HepG2 (cell line): Measurements from ENCODE around the gene RASL10B. TPM values are rescaled to one million over a fixed set of nuclear protein-coding genes. Genes with fewer than 3 reads are reported as not detected.
A peak's percentile ranks its signal among the peaks of the same experiment; 100 is the strongest.

Source experiments
- ATAC-seq: fragments of 200-7000 bp; cut with Tn5 transposase; 3 replicates; pipeline ENCODE4 v1.9.1; 2020; ENCODE audit warnings: mild to moderate bottlenecking, moderate library complexity
- BruUV-seq: library from RNA; stranded (reverse); fragments of 400-500 nt; replicated peaks from 2 replicates; lab custom pipeline; 2021; lab: Mats Ljungman, UMichigan
- CTCF ChIA-PET: fragments of 300-600 bp; formaldehyde crosslinking; extraction: SDS; loops from one replicate; lab custom pipeline; 2021; ENCODE audit warnings: low total read pairs, inconsistent platforms, low intra/inter-chr PET ratio; lab: Yijun Ruan, JAX
- POLR2A ChIA-PET: fragments of 350-600 bp; sonication (Branson Sonifier 250); formaldehyde crosslinking; loops from one replicate; lab custom pipeline; 2020; ENCODE audit warnings: antibody characterized with exemption, inconsistent platforms; lab: Yijun Ruan, JAX
- DNase-seq: peaks from one replicate; pipeline ENCODE4 v3.0.0-alpha.2; 2015; ENCODE audit warnings: low spot score
- FAIRE-seq: peaks from 3 replicates; lab custom pipeline; 2011; peaks lifted over from hg19 to GRCh38; lab: Jason Lieb, UNC
- H2AFZ ChIP-seq: one replicate; pipeline ENCODE4 v1.6.1; 2011; ENCODE audit warnings: low read length, inconsistent platforms
- H3K27ac ChIP-seq: fragments of 300-600 bp; 3 replicates; pipeline ENCODE4 v1.8.0; 2011; ENCODE audit warnings: mixed run types, mild to moderate bottlenecking, mixed read lengths, low read length, inconsistent platforms; ENCODE audit not compliant: insufficient read depth; ENCODE audit errors: extremely low read length
- H3K27me3 ChIP-seq, 2 experiments: fragments of 200-600 bp in 1 of 2; 2 replicates in 1 of 2; 3 replicates in 1 of 2; pipeline versions ENCODE4 v1.6.0 to v1.8.0; 2011; ENCODE audit warnings: low read length in 2 of 2, mild to moderate bottlenecking in 2 of 2, moderate library complexity in 2 of 2, inconsistent platforms in 1 of 2; ENCODE audit not compliant: insufficient read depth in 2 of 2, control insufficient read depth in 1 of 2
- H3K36me3 ChIP-seq, 2 experiments: fragments of 200-600 bp in 1 of 2; replicated peaks in 1 of 2; 2 replicates in 1 of 2; 3 replicates in 1 of 2; pipeline versions ENCODE4 v1.5.1 to v1.8.0; 2011; ENCODE audit warnings: low read length in 2 of 2, inconsistent platforms in 1 of 2; ENCODE audit not compliant: insufficient read depth in 2 of 2, control insufficient read depth in 1 of 2
- H3K4me1 ChIP-seq: 2 replicates; pipeline ENCODE4 v1.5.1; 2012; ENCODE audit warnings: low read length, inconsistent platforms; ENCODE audit not compliant: insufficient read depth
- H3K4me2 ChIP-seq: 2 replicates; pipeline ENCODE4 v1.6.0; 2011; ENCODE audit warnings: low read depth, low read length, inconsistent platforms
- H3K4me3 ChIP-seq, 3 experiments: fragments of 200-600 bp in 1 of 3; sonication (generic), shearing (Covaris generic) in 1 of 3; replicated peaks in 1 of 3; 2 replicates each; pipeline ENCODE4 v1.5.1; 2011 to 2016; ENCODE audit warnings: low read length in 3 of 3, inconsistent platforms in 2 of 3, low read depth in 2 of 3, mild to moderate bottlenecking in 2 of 3, control low read depth in 1 of 3, mixed read lengths in 1 of 3; ENCODE audit not compliant: insufficient read depth in 1 of 3
- H3K79me2 ChIP-seq: one replicate; pipeline ENCODE4 v1.6.1; 2011; ENCODE audit warnings: low read length, inconsistent platforms; ENCODE audit not compliant: insufficient read depth
- H3K9ac ChIP-seq: 2 replicates; pipeline ENCODE4 v1.6.0; 2011; ENCODE audit warnings: mild to moderate bottlenecking, low read depth, low read length, inconsistent platforms; ENCODE audit not compliant: insufficient read depth
- H3K9me3 ChIP-seq: 2 replicates; pipeline ENCODE4 v1.5.1; 2012; ENCODE audit warnings: mild to moderate bottlenecking, low read length
- H4K20me1 ChIP-seq: 2 replicates; pipeline ENCODE4 v1.6.0; 2011; ENCODE audit warnings: inconsistent platforms, mild to moderate bottlenecking, low read length, moderate library complexity; ENCODE audit not compliant: insufficient read depth
- ARNT ChIP-seq: fragments of 450-650 bp; IDR thresholded peaks from 2 replicates; pipeline ENCODE4 v1.6.1; 2017
- CENPBD1 ChIP-seq: sonication (generic); formaldehyde crosslinking; IDR thresholded peaks from 2 replicates; pipeline ENCODE4 v1.8.0; 2022; ENCODE audit warnings: missing genetic modification reagents, low read depth, mild to moderate bottlenecking, borderline replicate concordance
- GABPB1 ChIP-seq: IDR thresholded peaks from 2 replicates; pipeline ENCODE4 v1.6.1; 2016; ENCODE audit warnings: mild to moderate bottlenecking, missing genetic modification reagents, moderate library complexity, missing compliant biosample characterization
- MED8 ChIP-seq: sonication (generic); formaldehyde crosslinking; IDR thresholded peaks from 2 replicates; pipeline ENCODE4 v1.8.1; 2023; ENCODE audit warnings: mild to moderate bottlenecking, missing genetic modification reagents; ENCODE audit not compliant: insufficient replicate concordance
- ZNF687 ChIP-seq: sonication (generic); formaldehyde crosslinking; IDR thresholded peaks from 2 replicates; pipeline ENCODE4 v1.5.1; 2020; ENCODE audit warnings: mild to moderate bottlenecking, missing genetic modification reagents, moderate library complexity
- ZNF891 ChIP-seq: sonication (generic); formaldehyde crosslinking; IDR thresholded peaks from 2 replicates; pipeline ENCODE4 v1.5.0; 2020; ENCODE audit warnings: mild to moderate bottlenecking, missing genetic modification reagents
- WGBS: methylation state at CpG from one replicate; pipeline ENCODE4 v1.1.6; 2017; ENCODE audit warnings: low lambda C conversion rate; 5-methylcytosine and 5-hydroxymethylcytosine counted together
- in situ Hi-C: cut with HindIII; loops from 2 replicates; pipeline ENCODE4 v1.10.0; 2017; ENCODE audit warnings: low pct_unique_long_range_greater_than_20kb; ENCODE audit not compliant: extremely low pct_ligation_motif_present
- intact Hi-C: fragments of 100-400 bp; cut with micrococcal nuclease; formaldehyde crosslinking; loops from one replicate; pipeline ENCODE4 v1.10.0; 2022; ENCODE audit not compliant: unreplicated experiment
- polyA plus RNA-seq, 8 experiments: library from polyadenylated mRNA; depleted of rRNA in 3 of 8; stranded (reverse) in 7 of 8; unstranded in 1 of 8; fragments of >200 nt; fragmentation: Illumina TruSeq in 4 of 8; extraction: Trizol in 4 of 8; gene quantifications; 2 replicates each; pipeline versions ENCODE4 v1.2.1 to v1.2.3, GENCODE V29; 2011 to 2016; ENCODE audit warnings: low read depth in 4 of 8, missing spikeins in 1 of 8, mixed read lengths in 1 of 8; ENCODE audit not compliant: insufficient read depth in 1 of 8
- total RNA-seq, 5 experiments: library from RNA; depleted of rRNA; stranded (reverse); fragments of >200 nt; fragmentation: Illumina TruSeq; extraction: Trizol; gene quantifications; 2 replicates each; pipeline ENCODE4 v1.2.3, GENCODE V29; 2016; ENCODE audit warnings: low read depth in 1 of 5

RASL10B gene
- total and polyA plus RNA-seq, 2 of the 13 experiments (the other 11 are each of a cell fraction or from before 2014, with no cell fraction given): 8.8 to 11.0 TPM

GRCh38 chr17:35752471-35752870 lies 21.0 kb downstream of the RASL10B start:
- no peaks in the 10 kb centered on the region for H3K79me2 ChIP-seq
- POLR2A ChIA-PET: no interaction called here
- BruUV-seq: no TSS peak
- in situ Hi-C loops (no loop called here), intact Hi-C loops (no loop called here)
- H3K9ac ChIP-seq: no peak overlapping the region
- no peaks in the 10 kb centered on the region for H4K20me1 ChIP-seq
- peak; percentile 23; the same call in 2 of the 3 replicates for ATAC-seq
- no peak for DNase-seq
- peaks cover 2 to 51% of the 10 kb centered on the region in 2 experiments; a peak in 4 of 5 replicates for H3K27me3 ChIP-seq
- H3K4me2 ChIP-seq: peak overlapping the region; percentile 57
- no peak overlapping the region for H2AFZ ChIP-seq
- H3K36me3 ChIP-seq: no peaks in the 10 kb centered on the region
- WGBS: 50% methylated on average over 6 of the region's 16 CpGs
- CTCF ChIA-PET: no interaction called here
- H3K4me3 ChIP-seq: peak overlapping the region in 1 of 3 experiments; percentile 45; a peak in 2 of 6 replicates
- TF ChIP-seq ZNF687 (CRISPR knock-in tag) (peak; percentile 44), MED8 (CRISPR knock-in tag) (no peak), ZNF891 (CRISPR knock-in tag) (0 out of 2 replicates have a peak, but pooled peaks have one; percentile 29), CENPBD1 (no peak), GABPB1 (peak; percentile 16; the same call in 1 of the 2 replicates), ARNT (no peak)
- FAIRE-seq: no peak
- H3K27ac ChIP-seq: no peak overlapping the region
- H3K9me3 ChIP-seq: no peaks in the 10 kb centered on the region
- H3K4me1 ChIP-seq: peaks cover 21% of the 10 kb centered on the region
